Transverse colon (tissue), 3 donors: ENCODE results near the gene APOBEC3C.
"Not testable (repeated sequence)": the region's sequence is repeated elsewhere in the genome, so short reads cannot be mapped to it uniquely, and the experiment has no call there.

Experiments
- POLR2A ChIP-seq: fragments of 450-650 bp; IDR thresholded peaks from one replicate; pipeline ENCODE4 v1.6.1; 2016; ENCODE audit warnings: antibody characterized with exemption, mild to moderate bottlenecking, moderate library complexity
- TF ChIP-seq, protein P1 (sequence below), 5 experiments: fragments of 200-600 bp in 3 of 5; fragments of 450-650 bp in 2 of 5; sonication (generic) in 3 of 5; IDR thresholded peaks; 1 replicate in 2 of 5; 2 replicates in 3 of 5; pipeline ENCODE4 v1.5.1; 2016 to 2017; ENCODE audit warnings: antibody characterized with exemption in 5 of 5, inconsistent platforms in 3 of 5, mild to moderate bottlenecking in 2 of 5, moderate library complexity in 1 of 5

DNA sequence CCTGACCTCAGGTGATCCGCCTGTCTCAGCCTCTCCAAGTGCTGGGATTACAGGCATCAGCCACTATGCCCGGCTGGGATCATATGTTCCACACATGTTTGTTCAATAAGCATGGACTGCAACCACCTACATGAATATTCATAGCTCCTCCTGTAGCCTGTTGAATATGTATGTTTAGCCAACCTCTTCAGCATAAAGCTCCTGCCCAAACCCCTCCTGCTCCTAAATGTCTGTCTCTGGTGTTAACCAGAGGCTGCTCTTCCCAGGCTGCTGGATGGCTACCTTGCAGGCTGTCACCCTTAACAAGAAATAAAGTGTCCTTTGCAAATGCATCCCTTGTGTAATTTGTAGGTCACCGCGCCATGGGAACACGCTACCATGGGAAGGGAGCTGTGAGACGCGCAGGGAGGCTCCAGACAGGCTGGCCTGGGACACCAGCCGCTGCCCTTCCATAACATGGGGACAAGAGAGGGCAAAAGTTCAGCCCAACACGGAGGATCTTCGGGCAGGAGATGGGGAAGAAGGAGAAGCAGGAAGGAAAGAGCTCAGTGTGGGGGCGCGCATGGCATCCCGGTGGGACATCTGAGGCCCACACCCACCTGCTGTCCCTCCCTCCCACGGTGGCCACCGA lies 6.1 kb downstream of the APOBEC3C start:
- TF ChIP-seq, protein P1, sequence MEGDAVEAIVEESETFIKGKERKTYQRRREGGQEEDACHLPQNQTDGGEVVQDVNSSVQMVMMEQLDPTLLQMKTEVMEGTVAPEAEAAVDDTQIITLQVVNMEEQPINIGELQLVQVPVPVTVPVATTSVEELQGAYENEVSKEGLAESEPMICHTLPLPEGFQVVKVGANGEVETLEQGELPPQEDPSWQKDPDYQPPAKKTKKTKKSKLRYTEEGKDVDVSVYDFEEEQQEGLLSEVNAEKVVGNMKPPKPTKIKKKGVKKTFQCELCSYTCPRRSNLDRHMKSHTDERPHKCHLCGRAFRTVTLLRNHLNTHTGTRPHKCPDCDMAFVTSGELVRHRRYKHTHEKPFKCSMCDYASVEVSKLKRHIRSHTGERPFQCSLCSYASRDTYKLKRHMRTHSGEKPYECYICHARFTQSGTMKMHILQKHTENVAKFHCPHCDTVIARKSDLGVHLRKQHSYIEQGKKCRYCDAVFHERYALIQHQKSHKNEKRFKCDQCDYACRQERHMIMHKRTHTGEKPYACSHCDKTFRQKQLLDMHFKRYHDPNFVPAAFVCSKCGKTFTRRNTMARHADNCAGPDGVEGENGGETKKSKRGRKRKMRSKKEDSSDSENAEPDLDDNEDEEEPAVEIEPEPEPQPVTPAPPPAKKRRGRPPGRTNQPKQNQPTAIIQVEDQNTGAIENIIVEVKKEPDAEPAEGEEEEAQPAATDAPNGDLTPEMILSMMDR (IDR thresholded peaks at IDR 0.05) = not testable (repeated sequence)
- TF ChIP-seq POLR2A = not testable (repeated sequence)
